KOPT-K1 (cell line): ENCODE data around the gene KLRF2.

Experiments
- H3K27ac ChIP-seq: fragments of 200-600 bp; sonication (generic); 2 replicates; pipeline ENCODE4 v1.5.1; 2016; ENCODE audit warnings: antibody characterized with exemption, mild to moderate bottlenecking, low read depth, low read length; ENCODE audit not compliant: poor library complexity, severe bottlenecking
- H3K36me3 ChIP-seq: fragments of 200-600 bp; sonication (generic); 2 replicates; pipeline ENCODE4 v1.5.1; 2017; ENCODE audit warnings: antibody characterized with exemption, mild to moderate bottlenecking, low read length, moderate library complexity; ENCODE audit not compliant: insufficient read depth
- H3K9me3 ChIP-seq: fragments of 200-600 bp; sonication (generic); 2 replicates; pipeline ENCODE4 v1.5.1; 2017; ENCODE audit warnings: antibody characterized with exemption, low read length, mild to moderate bottlenecking; ENCODE audit not compliant: insufficient read depth, poor library complexity, severe bottlenecking

Gene KLRF2

GRCh38 chr12:9881246-9881645 lies at the start of gene KLRF2:
KLRF2 (plus strand) TSS chr12:9881489; CDS start chr12:9881596, 107 bp downstream.
- H3K9me3 ChIP-seq = no peaks in the 10 kb centered on the region
- peak within 1 kb of the TSS; percentile 41 for H3K27ac ChIP-seq
- H3K36me3 ChIP-seq = no peaks in the 10 kb centered on the region

GRCh38 chr12:9831720-9832119 lies 49.6 kb upstream of the KLRF2 start:
- no peaks in the 10 kb centered on the region for H3K9me3 ChIP-seq
- no peak overlapping the region for H3K27ac ChIP-seq
- H3K36me3 ChIP-seq = no peaks in the 10 kb centered on the region

- H3K36me3 ChIP-seq = no peaks in the 10 kb centered on the region
- H3K27ac ChIP-seq = no peak overlapping the region
- peaks cover 5% of the 10 kb centered on the region for H3K9me3 ChIP-seq
Measured at GRCh38 chr12:9843407-9843806, 37.9 kb upstream of the KLRF2 start.

- peaks cover 10% of the 10 kb centered on the region for H3K9me3 ChIP-seq
Measured at GRCh38 chr12:9848899-9849298, 32.4 kb upstream of the KLRF2 start.

GRCh38 chr12:9851050-9851449 lies 30.2 kb upstream of the KLRF2 start:
- peaks cover 10% of the 10 kb centered on the region for H3K9me3 ChIP-seq
- no peak overlapping the region for H3K27ac ChIP-seq
- no peaks in the 10 kb centered on the region for H3K36me3 ChIP-seq

More at GRCh38 chr12:9848899-9849298, 32.4 kb upstream of the KLRF2 start:
- Histone ChIP-seq H3K36me3 (no peaks in the 10 kb centered on the region), H3K27ac (no peak overlapping the region)

- Histone ChIP-seq H3K36me3 (no peaks in the 10 kb centered on the region), H3K9me3 (peaks cover 10% of the 10 kb centered on the region), H3K27ac (no peak overlapping the region)
Measured at GRCh38 chr12:9851927-9852326, 29.4 kb upstream of the KLRF2 start.

- Histone ChIP-seq H3K36me3 (no peaks in the 10 kb centered on the region), H3K9me3 (no peaks in the 10 kb centered on the region), H3K27ac (no peak overlapping the region)
Measured at GRCh38 chr12:9856151-9856550, 25.1 kb upstream of the KLRF2 start.

- H3K9me3 ChIP-seq = no peaks in the 10 kb centered on the region
- no peaks in the 10 kb centered on the region for H3K36me3 ChIP-seq
- H3K27ac ChIP-seq = no peak overlapping the region
Measured at GRCh38 chr12:9856894-9857293, 24.4 kb upstream of the KLRF2 start.

- Histone ChIP-seq H3K36me3 (no peaks in the 10 kb centered on the region), H3K9me3 (peaks cover under 1% of the 10 kb centered on the region), H3K27ac (no peak overlapping the region)
Measured at GRCh38 chr12:9858135-9858534, 23.2 kb upstream of the KLRF2 start.

GRCh38 chr12:9864913-9865675 lies 16.2 kb upstream of the KLRF2 start:
- H3K36me3 ChIP-seq = no peaks in the 10 kb centered on the region
- peak overlapping the region; percentile 89 for H3K27ac ChIP-seq
- peaks cover 12% of the 10 kb centered on the region for H3K9me3 ChIP-seq

GRCh38 chr12:9866860-9867269 lies 14.4 kb upstream of the KLRF2 start:
- Histone ChIP-seq H3K9me3 (peaks cover 12% of the 10 kb centered on the region), H3K27ac (peak overlapping the region; percentile 89), H3K36me3 (no peaks in the 10 kb centered on the region)

GRCh38 chr12:9867531-9867930 lies 13.8 kb upstream of the KLRF2 start:
- no peaks in the 10 kb centered on the region for H3K36me3 ChIP-seq
- peaks cover 12% of the 10 kb centered on the region for H3K9me3 ChIP-seq
- H3K27ac ChIP-seq = peak overlapping the region; percentile 89

GRCh38 chr12:9868311-9868801 lies 12.9 kb upstream of the KLRF2 start:
- H3K36me3 ChIP-seq = no peaks in the 10 kb centered on the region
- H3K27ac ChIP-seq = peak overlapping the region; percentile 89
- peaks cover 9% of the 10 kb centered on the region for H3K9me3 ChIP-seq

- H3K36me3 ChIP-seq = no peaks in the 10 kb centered on the region
- peaks cover 4% of the 10 kb centered on the region for H3K9me3 ChIP-seq
- peak overlapping the region; percentile 89 for H3K27ac ChIP-seq
Measured at GRCh38 chr12:9868951-9869306, 12.4 kb upstream of the KLRF2 start.

GRCh38 chr12:9869307-9870161 lies 11.8 kb upstream of the KLRF2 start, which contains the start of gene CLEC2B:
CLEC2B (minus strand) TSS chr12:9869354.
- no peaks in the 10 kb centered on the region for H3K9me3 ChIP-seq
- H3K27ac ChIP-seq = peak within 1 kb of the TSS; percentile 89
- H3K36me3 ChIP-seq = no peaks in the 10 kb centered on the region
